ENCODE data around the gene KDM2B.

KDM2B gene

DNA sequence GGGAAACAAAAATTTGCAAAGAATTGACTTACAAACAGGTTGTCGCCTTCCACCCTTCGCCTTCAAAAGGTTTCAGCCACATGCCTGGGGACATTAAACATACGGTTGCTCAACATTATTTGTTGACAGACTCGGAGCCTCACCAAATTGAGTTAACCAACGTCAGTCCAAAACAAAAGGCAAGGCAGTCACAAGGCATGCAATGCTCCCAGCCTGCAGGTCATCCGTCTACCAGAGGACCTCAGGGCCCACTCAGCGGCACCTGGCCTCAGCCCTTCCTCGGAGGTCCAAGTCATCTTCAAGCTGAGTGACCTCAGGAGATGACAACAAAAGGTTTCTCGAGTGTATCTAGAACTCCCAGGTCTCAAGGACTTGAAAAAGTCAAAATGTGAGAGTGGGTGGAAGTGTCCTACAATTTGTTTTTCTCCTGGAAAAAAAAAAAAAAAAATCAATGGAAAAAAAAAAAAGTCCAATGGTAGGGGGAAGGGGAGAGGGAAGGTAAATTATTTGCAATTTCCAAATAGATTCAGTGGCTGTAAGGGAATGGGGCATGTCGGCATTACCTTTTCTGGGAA is 64.3 kb downstream of the KDM2B start:
- no peak for TF ChIP-seq CTCF (IDR thresholded peaks at IDR 0.05; ENCODE audit: low read depth, low read length)

DNA sequence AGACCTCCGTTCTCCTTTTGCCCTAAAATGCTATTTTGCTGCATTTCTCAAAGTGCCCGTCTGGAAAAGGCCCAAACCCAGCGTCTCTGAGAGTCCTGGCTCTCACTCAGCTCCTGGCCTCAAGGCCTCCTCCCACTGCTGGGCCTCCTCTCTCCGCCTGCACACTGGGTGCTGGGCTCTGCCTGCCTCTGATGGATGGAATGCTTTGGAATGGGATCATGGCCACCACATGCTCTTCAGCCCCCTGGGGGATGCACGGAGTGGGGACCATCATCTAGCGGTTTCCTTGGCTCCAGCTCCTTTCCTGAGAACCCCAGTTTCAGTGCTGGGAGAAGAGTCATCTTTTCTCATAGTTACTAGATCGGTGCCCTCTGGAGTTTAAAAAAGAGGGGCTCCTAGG is 65.2 kb downstream of the KDM2B start:
- no peak for TF ChIP-seq CTCF (IDR thresholded peaks at IDR 0.05; ENCODE audit: low read depth, low read length)

More for the DNA sequence above, 64.3 kb downstream of the KDM2B start:
- DNase-seq (ENCODE audit: extremely low read depth, low read depth), result no peak

GRCh38 chr12:121514184-121514742 is 66.6 kb downstream of the KDM2B start:
- DNase-seq (ENCODE audit: extremely low read depth, low read depth), result no peak
- no peak for TF ChIP-seq CTCF (IDR thresholded peaks at IDR 0.05; ENCODE audit: low read depth, low read length)

More for the DNA sequence above, 65.2 kb downstream of the KDM2B start:
- DNase-seq (ENCODE audit: extremely low read depth, low read depth), result no peak

- TF ChIP-seq CTCF (IDR thresholded peaks at IDR 0.05; ENCODE audit: low read depth, low read length), result no peak
- no peak for DNase-seq (ENCODE audit: extremely low read depth, low read depth)
Measured at GRCh38 chr12:121513464-121514183, 67.2 kb downstream of the KDM2B start.

GRCh38 chr12:121512561-121512960 is 68.3 kb downstream of the KDM2B start:
- no peak for TF ChIP-seq CTCF (IDR thresholded peaks at IDR 0.05; ENCODE audit: low read depth, low read length)
- DNase-seq (ENCODE audit: extremely low read depth, low read depth), result no peak

GRCh38 chr12:121511916-121512315 is 68.9 kb downstream of the KDM2B start:
- TF ChIP-seq CTCF (IDR thresholded peaks at IDR 0.05; ENCODE audit: low read depth, low read length), result no peak
- no peak for DNase-seq (ENCODE audit: extremely low read depth, low read depth)

DNA sequence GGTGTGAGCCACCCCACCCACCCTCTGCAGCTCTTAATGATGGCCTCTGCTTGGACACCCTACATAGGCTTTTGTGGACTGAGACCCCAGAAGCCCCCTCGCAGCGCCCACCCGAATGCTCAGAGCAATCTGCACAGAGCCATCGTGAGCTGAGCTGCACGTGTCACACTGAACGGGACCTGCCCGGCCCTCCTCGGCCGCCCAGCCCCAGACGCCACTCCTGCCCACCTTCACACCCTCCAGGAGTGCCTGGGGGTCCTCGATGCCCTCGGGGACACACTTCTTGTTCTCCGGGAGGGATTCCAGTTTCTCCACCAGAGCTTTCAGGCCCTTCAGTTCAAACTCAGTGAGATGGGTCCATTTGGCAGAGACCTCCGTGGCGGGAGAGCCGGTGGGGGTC is 71.5 kb downstream of the KDM2B start:
- no peak for TF ChIP-seq CTCF (IDR thresholded peaks at IDR 0.05; ENCODE audit: low read depth, low read length)
- no peak for DNase-seq (ENCODE audit: extremely low read depth, low read depth)

Measured in AG09319 (cell line).